Neural crest cell (in vitro differentiated cells): Measurements from ENCODE around the gene LAMA1. TPM values are rescaled to one million over a fixed set of nuclear protein-coding genes. Genes with fewer than 3 reads are reported as not detected.

Experiments
- DNase-seq: peaks from one replicate; pipeline ENCODE4 v3.0.0; 2021; ENCODE audit warnings: low read depth, mixed read lengths, low spot score
- H3K27ac Mint-ChIP-seq: one replicate; pipeline ENCODE4 v1.8.0; 2021; ENCODE audit warnings: mild to moderate bottlenecking, mixed read lengths; ENCODE audit not compliant: unreplicated experiment
- H3K27me3 Mint-ChIP-seq: 2 replicates; pipeline ENCODE4 v1.8.0; 2021; ENCODE audit warnings: low read depth, mild to moderate bottlenecking, mixed read lengths
- H3K36me3 Mint-ChIP-seq: 2 replicates; pipeline ENCODE4 v1.8.0; 2021; ENCODE audit warnings: low read depth, mild to moderate bottlenecking, mixed read lengths
- H3K4me1 Mint-ChIP-seq: 2 replicates; pipeline ENCODE4 v1.8.0; 2021; ENCODE audit warnings: mixed read lengths
- H3K4me3 Mint-ChIP-seq: one replicate; pipeline ENCODE4 v1.8.0; 2021; ENCODE audit warnings: mild to moderate bottlenecking, mixed read lengths
- H3K9me3 Mint-ChIP-seq: 2 replicates; pipeline ENCODE4 v1.8.0; 2021; ENCODE audit warnings: mixed read lengths
- total RNA-seq: library from RNA; stranded (reverse); gene quantifications from 2 replicates; pipeline ENCODE4 v1.2.1, GENCODE V29; 2021
- TF ChIP-seq, protein P1 (sequence below): fragments of 200-600 bp; sonication (generic); conservative IDR thresholded peaks from 2 replicates; pipeline ENCODE4 v1.5.0; 2021; ENCODE audit warnings: antibody characterized with exemption, mild to moderate bottlenecking

Gene LAMA1
- total RNA-seq, 1 donor from 2014 or later, result 102 TPM

DNA sequence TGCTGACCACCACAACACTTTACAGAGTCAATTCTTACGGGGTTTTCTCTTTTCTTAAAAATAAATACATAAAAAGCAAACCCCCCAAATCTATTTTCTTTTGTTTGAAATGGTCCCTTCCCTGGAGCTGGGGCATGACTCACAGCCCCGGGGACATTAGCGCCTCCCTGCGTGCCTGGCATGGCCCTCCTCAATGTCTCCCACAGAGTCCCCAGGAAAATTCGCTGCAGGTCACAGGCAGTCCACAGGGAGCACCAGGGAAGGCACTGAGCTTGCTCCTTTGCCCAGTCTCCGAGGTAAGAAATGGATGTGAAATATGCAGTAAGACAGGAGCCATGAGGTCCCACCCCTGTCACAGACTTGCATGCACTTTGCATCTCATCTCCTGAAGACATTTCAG is 142.5 kb downstream of the LAMA1 start:
- Mint-ChIP-seq H3K4me3 (no peak overlapping the region), H3K36me3 (peaks cover 32% of the 10 kb centered on the region), H3K27me3 (no peaks in the 10 kb centered on the region), H3K9me3 (no peaks in the 10 kb centered on the region), H3K4me1 (no peaks in the 10 kb centered on the region), H3K27ac (no peak overlapping the region)
- TF ChIP-seq, protein P1, sequence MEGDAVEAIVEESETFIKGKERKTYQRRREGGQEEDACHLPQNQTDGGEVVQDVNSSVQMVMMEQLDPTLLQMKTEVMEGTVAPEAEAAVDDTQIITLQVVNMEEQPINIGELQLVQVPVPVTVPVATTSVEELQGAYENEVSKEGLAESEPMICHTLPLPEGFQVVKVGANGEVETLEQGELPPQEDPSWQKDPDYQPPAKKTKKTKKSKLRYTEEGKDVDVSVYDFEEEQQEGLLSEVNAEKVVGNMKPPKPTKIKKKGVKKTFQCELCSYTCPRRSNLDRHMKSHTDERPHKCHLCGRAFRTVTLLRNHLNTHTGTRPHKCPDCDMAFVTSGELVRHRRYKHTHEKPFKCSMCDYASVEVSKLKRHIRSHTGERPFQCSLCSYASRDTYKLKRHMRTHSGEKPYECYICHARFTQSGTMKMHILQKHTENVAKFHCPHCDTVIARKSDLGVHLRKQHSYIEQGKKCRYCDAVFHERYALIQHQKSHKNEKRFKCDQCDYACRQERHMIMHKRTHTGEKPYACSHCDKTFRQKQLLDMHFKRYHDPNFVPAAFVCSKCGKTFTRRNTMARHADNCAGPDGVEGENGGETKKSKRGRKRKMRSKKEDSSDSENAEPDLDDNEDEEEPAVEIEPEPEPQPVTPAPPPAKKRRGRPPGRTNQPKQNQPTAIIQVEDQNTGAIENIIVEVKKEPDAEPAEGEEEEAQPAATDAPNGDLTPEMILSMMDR, result no peak
- no peak for DNase-seq

DNA sequence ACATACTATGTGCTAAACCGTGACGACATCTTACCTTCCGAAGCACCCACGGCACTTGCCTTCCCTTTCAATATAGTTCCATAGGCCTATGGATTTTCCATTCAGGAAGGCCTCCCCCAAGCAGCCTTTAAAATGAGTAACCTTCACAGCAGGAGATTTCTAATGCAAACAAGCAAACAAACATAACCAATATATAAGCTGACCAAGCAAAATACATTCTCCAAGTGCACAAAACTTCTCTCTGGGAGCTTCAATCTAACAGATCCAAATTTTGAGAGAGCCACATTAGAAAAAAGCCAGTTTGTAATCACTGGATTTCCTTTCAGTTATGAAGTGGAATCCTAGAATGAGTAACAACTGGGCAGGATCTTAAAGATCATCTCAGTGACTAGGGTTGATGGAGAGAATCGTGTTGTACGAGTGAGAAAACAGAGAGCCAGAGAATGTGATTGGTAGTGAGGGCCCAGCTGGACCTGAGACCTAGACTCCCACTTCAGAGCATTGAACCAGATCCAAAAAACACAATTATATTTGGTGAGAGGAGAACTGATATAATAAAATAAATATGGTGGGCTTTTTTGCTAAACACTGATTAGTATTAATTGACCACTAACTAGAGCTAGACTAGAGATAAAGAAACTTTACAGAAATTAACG is 145.6 kb downstream of the LAMA1 start:
- Mint-ChIP-seq H3K27me3 (no peaks in the 10 kb centered on the region), H3K4me1 (no peaks in the 10 kb centered on the region), H3K4me3 (no peak overlapping the region), H3K9me3 (no peaks in the 10 kb centered on the region), H3K36me3 (peaks cover 16% of the 10 kb centered on the region), H3K27ac (no peak overlapping the region)
- TF ChIP-seq, protein P1, result no peak
- no peak for DNase-seq

DNA sequence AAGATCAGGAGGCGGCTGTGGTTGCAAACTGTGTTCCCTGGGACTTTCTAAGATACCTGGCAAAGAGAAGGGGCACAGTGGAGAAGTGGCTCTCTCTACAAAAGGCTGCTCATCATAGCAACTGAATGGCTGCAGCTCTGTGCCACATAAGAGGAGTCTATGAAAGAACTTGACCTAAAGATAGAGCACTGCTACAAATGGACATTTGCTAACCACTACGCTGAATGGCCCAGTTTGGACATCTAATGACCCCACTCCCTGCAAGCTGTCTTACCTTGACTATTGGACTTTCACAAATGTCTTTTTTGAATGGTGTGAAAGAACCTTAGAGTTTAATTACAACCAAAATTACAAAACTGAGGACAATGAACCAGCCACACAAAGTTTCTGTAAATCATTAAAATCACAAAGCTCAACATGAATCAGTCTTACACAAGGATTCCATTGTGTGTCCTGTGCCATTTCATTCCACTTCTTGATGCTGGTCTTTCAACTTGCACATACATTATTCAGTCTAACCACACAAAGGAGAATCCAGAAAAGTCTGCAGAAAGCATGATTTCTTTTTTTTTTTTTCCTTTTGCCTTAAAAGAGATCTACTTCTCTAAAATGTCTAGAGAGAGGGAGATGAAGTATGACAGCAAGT is 154.0 kb downstream of the LAMA1 start:
- TF ChIP-seq, protein P1, result no peak
- H3K9me3 Mint-ChIP-seq, result peaks cover 4% of the 10 kb centered on the region
- no peak overlapping the region for H3K4me3 Mint-ChIP-seq
- peak overlapping the region; percentile 50 for H3K27ac Mint-ChIP-seq
- peaks cover 53% of the 10 kb centered on the region for H3K36me3 Mint-ChIP-seq
- H3K4me1 Mint-ChIP-seq, result peaks cover 12% of the 10 kb centered on the region
- DNase-seq, result no peak
- H3K27me3 Mint-ChIP-seq, result no peaks in the 10 kb centered on the region

DNA sequence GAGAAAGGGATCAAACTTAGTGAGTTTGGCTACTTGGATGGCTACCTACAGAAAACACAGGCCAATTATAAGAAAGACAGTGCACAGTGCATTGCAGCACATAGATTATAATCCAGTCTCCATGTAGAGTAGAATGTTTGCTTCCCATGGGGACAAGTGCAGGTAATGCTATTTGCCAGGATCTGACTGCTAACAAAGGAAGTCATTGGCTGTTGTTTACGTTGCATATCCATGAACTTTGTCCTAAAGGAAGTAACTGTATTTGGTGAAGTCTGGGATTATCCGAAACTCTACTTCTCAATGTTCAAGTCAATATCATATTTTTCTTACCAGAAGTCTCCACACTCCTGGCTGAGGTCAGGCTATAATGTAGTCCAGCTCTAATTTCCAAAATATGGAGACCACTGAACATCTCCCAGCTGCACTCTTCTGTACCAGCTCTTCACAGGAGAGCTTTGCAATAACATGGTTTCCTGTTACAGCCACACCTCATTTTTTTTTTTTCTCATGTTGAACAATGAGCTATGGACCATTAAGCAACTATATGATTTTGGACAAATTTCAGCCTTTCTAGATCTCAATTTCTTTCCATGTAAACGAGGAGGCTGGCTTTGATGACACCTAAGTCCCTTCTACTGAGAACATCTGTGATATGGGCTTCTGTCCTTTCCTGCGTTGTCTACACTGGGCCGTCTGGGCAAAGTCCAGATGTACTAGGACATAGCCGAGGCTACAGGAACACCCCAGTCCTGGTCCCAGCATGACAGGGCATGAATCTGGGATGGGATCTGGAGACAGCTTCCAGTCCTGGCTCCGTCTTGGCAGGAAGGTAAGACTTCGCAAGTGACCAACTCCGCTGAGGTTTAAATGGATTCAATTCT is 154.8 kb downstream of the LAMA1 start:
- peaks cover 4% of the 10 kb centered on the region for H3K9me3 Mint-ChIP-seq
- no peak overlapping the region for H3K4me3 Mint-ChIP-seq
- peak overlapping the region; percentile 50 for H3K27ac Mint-ChIP-seq
- H3K27me3 Mint-ChIP-seq, result no peaks in the 10 kb centered on the region
- TF ChIP-seq, protein P1, result no peak
- peaks cover 12% of the 10 kb centered on the region for H3K4me1 Mint-ChIP-seq
- peaks cover 59% of the 10 kb centered on the region for H3K36me3 Mint-ChIP-seq
- DNase-seq, result no peak

DNA sequence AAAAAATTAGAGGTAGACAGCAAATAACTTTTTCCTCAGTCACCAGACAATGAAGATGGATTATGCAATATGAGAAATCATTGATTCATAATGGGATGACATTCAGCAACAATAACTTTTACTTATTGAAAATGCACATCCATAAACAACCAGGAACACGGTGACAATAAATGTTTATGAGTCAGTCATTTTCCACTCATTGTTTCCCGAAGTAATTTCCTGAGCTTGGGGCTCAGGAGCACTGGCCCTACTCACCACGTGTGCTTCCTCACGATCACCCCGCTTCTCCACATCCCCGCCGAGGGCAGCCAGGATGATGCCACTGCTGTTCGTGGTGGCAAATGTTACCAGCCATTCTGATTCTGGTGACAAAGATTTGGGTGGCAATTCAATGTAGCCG is 156.3 kb downstream of the LAMA1 start:
- Mint-ChIP-seq H3K27ac (no peak overlapping the region), H3K4me1 (peaks cover 12% of the 10 kb centered on the region), H3K4me3 (no peak overlapping the region), H3K9me3 (peaks cover 4% of the 10 kb centered on the region), H3K36me3 (peaks cover 59% of the 10 kb centered on the region), H3K27me3 (no peaks in the 10 kb centered on the region)
- no peak for DNase-seq
- TF ChIP-seq, protein P1, result no peak
